CD14-positive monocyte (primary cell): Measurements from ENCODE around the gene CSPG4. TPM values are rescaled to one million over a fixed set of nuclear protein-coding genes. Genes with fewer than 3 reads are reported as not detected.
A peak's percentile ranks its signal among the peaks of the same experiment; 100 is the strongest.
"Not testable (repeated sequence)": the region's sequence is repeated elsewhere in the genome, so short reads cannot be mapped to it uniquely, and the experiment has no call there.

Experiments
- DNase-seq, 3 donors: peaks; one replicate each; pipeline ENCODE4 v3.0.0-alpha.2; 2011 to 2022
- H2AFZ ChIP-seq: 2 replicates; pipeline ENCODE4 v1.6.0; 2012; ENCODE audit warnings: mild to moderate bottlenecking, low read depth, low read length, inconsistent platforms; ENCODE audit not compliant: insufficient read depth, poor library complexity, severe bottlenecking
- H3K27ac ChIP-seq, 2 donors: 1 replicate in 1 of 2; 2 replicates in 1 of 2; pipeline ENCODE4 v1.5.1; 2012 to 2013; ENCODE audit warnings: low read length in 2 of 2, control low read depth in 1 of 2, inconsistent platforms in 1 of 2, low read depth in 1 of 2, mild to moderate bottlenecking in 1 of 2
- H3K27me3 ChIP-seq, 2 donors: one replicate each; pipeline versions ENCODE4 v1.6.0 to v1.6.1; 2011 to 2013; ENCODE audit warnings: low read length in 2 of 2; ENCODE audit not compliant: control insufficient read depth in 2 of 2, insufficient read depth in 2 of 2
- H3K36me3 ChIP-seq, 2 donors: replicated peaks in 1 of 2; 1 replicate in 1 of 2; 2 replicates in 1 of 2; pipeline versions ENCODE4 v1.5.1 to v1.6.1; 2012 to 2013; ENCODE audit warnings: low read length in 2 of 2, control low read depth in 1 of 2, inconsistent platforms in 1 of 2, mild to moderate bottlenecking in 1 of 2; ENCODE audit not compliant: insufficient read depth in 2 of 2, control insufficient read depth in 1 of 2
- H3K4me1 ChIP-seq, 2 donors: 1 replicate in 1 of 2; 2 replicates in 1 of 2; pipeline versions ENCODE4 v1.5.1 to v1.6.1; 2012 to 2013; ENCODE audit warnings: low read length in 2 of 2, control low read depth in 1 of 2, inconsistent platforms in 1 of 2, mild to moderate bottlenecking in 1 of 2, moderate library complexity in 1 of 2; ENCODE audit not compliant: insufficient read depth in 2 of 2, control insufficient read depth in 1 of 2
- H3K4me2 ChIP-seq: replicated peaks from 2 replicates; pipeline ENCODE3; 2012; ENCODE audit warnings: low read length, moderate library complexity, mild to moderate bottlenecking; ENCODE audit not compliant: poor library complexity, severe bottlenecking; ENCODE audit errors: extremely low read depth
- H3K4me3 ChIP-seq, 3 experiments: fragments of 200-600 bp in 1 of 3; sonication (generic) in 1 of 3; replicated peaks in 1 of 3; 1 replicate in 2 of 3; 2 replicates in 1 of 3; pipeline ENCODE4 v1.5.1; 2011 to 2013; ENCODE audit warnings: low read length in 3 of 3, mild to moderate bottlenecking in 3 of 3, control low read depth in 2 of 3, low read depth in 2 of 3, inconsistent platforms in 1 of 3, moderate library complexity in 1 of 3
- H3K79me2 ChIP-seq: 2 replicates; pipeline ENCODE4 v1.6.0; 2012; ENCODE audit warnings: mild to moderate bottlenecking, control low read depth, inconsistent platforms, low read length, moderate library complexity; ENCODE audit not compliant: insufficient read depth
- H3K9ac ChIP-seq: 2 replicates; pipeline ENCODE4 v1.6.0; 2017; ENCODE audit warnings: low read length, mild to moderate bottlenecking; ENCODE audit not compliant: insufficient read depth, poor library complexity, severe bottlenecking
- H3K9me3 ChIP-seq, 2 donors: replicated peaks in 1 of 2; 1 replicate in 1 of 2; 2 replicates in 1 of 2; pipeline versions ENCODE4 v1.5.1 to v1.6.1; 2012 to 2013; ENCODE audit warnings: low read length in 2 of 2, control low read depth in 1 of 2; ENCODE audit not compliant: control insufficient read depth in 1 of 2, insufficient read depth in 1 of 2
- H4K20me1 ChIP-seq: 2 replicates; pipeline ENCODE4 v1.6.0; 2012; ENCODE audit warnings: mild to moderate bottlenecking, low read length, control low read depth, moderate library complexity; ENCODE audit not compliant: insufficient read depth
- H3K27ac Mint-ChIP-seq, 7 donors: one replicate each; pipeline ENCODE4 v1.8.0; 2020; ENCODE audit warnings: mild to moderate bottlenecking in 7 of 7, mixed read lengths in 7 of 7, moderate library complexity in 6 of 7, inconsistent platforms in 2 of 7
- H3K27me3 Mint-ChIP-seq, 3 donors: one replicate each; pipeline ENCODE4 v1.8.0; 2021 to 2022; ENCODE audit warnings: low read depth in 3 of 3, mild to moderate bottlenecking in 3 of 3, mixed read lengths in 3 of 3, moderate library complexity in 3 of 3, inconsistent platforms in 1 of 3
- H3K36me3 Mint-ChIP-seq, 2 donors: one replicate each; pipeline ENCODE4 v1.8.0; 2020; ENCODE audit warnings: mixed read lengths in 2 of 2, inconsistent platforms in 1 of 2, mild to moderate bottlenecking in 1 of 2
- H3K4me1 Mint-ChIP-seq: one replicate; pipeline ENCODE4 v1.8.0; 2020; ENCODE audit warnings: mild to moderate bottlenecking, mixed read lengths
- H3K4me3 Mint-ChIP-seq, 2 donors: one replicate each; pipeline ENCODE4 v1.8.0; 2020; ENCODE audit warnings: mild to moderate bottlenecking in 2 of 2, mixed read lengths in 2 of 2, moderate library complexity in 1 of 2
- H3K9me3 Mint-ChIP-seq, 7 donors: one replicate each; pipeline ENCODE4 v1.8.0; 2020 to 2022; ENCODE audit warnings: mixed read lengths in 7 of 7, mild to moderate bottlenecking in 6 of 7, moderate library complexity in 6 of 7, inconsistent platforms in 2 of 7
- WGBS: methylation state at CpG from one replicate; pipeline ENCODE4 v1.1.5; 2013; ENCODE audit warnings: missing lambda C conversion rate; ENCODE audit not compliant: insufficient coverage; 5-methylcytosine and 5-hydroxymethylcytosine counted together
- intact Hi-C, 2 donors: fragments of 100-400 bp; cut with micrococcal nuclease; formaldehyde crosslinking; loops; one replicate each; pipeline versions ENCODE4 v1.15.0 to v1.15.1; 2023
- polyA minus RNA-seq: library from RNA; depleted of rRNA, polyadenylated mRNA; stranded (reverse); fragments of >200 nt; gene quantifications from 2 replicates; pipeline ENCODE4 v1.2.3, GENCODE V29; 2012
- polyA plus RNA-seq, 3 donors: library from polyadenylated mRNA; depleted of rRNA in 1 of 3; unstranded in 2 of 3; stranded (reverse) in 1 of 3; fragments of 300-500 nt in 2 of 3; fragments of >200 nt in 1 of 3; fragmentation: Illumina TruSeq in 2 of 3; gene quantifications; 1 replicate in 2 of 3; 2 replicates in 1 of 3; pipeline ENCODE4 v1.2.3, GENCODE V29; 2012 to 2021
- total RNA-seq, 12 experiments: library from RNA in 1 of 12; stranded (reverse) in 1 of 12; fragments of 120-200 nt in 1 of 12; gene quantifications; one replicate each; pipeline ENCODE4 v1.2.4 and lab custom pipeline; 2013 to 2026; ENCODE audit warnings: mixed read lengths in 6 of 12, inconsistent platforms in 1 of 12
- TF ChIP-seq, protein P1 (sequence below): fragments of 200-600 bp; IDR thresholded peaks from one replicate; pipeline ENCODE4 v1.8.0; 2022; ENCODE audit warnings: antibody characterized with exemption, mild to moderate bottlenecking

Gene CSPG4
- 0.06 TPM for total RNA-seq (2013)
- polyA plus RNA-seq (not detected), polyA minus RNA-seq (under 0.01 and 0.08 TPM in 2 replicates), total RNA-seq (lab: John Stamatoyannopoulos, UW) (0.37 to 4.2 (median 0.58) reads per million in 11 experiments)

- Histone ChIP-seq H3K4me1 (peaks cover 0 to 6% of the 10 kb centered on the region in 2 donors), H3K36me3 (no peaks in the 10 kb centered on the region), H3K4me2 (peak within 1 kb of the TSS; percentile 19), H4K20me1 (no peaks in the 10 kb centered on the region), H3K9ac (no peak within 1 kb of the TSS), H3K27ac (no peak within 1 kb of the TSS), H2AFZ (no peak within 1 kb of the TSS), H3K27me3 (peaks cover 9 to 22% of the 10 kb centered on the region in 2 donors), H3K79me2 (no peaks in the 10 kb centered on the region), H3K9me3 (peaks cover 0 to 8% of the 10 kb centered on the region in 2 donors), H3K4me3 (no peak within 1 kb of the TSS)
- Mint-ChIP-seq H3K36me3 (no peaks in the 10 kb centered on the region), H3K27ac (no peak within 1 kb of the TSS), H3K9me3 (peaks cover 0 to 3% (median 0%) of the 10 kb centered on the region in 7 donors), H3K4me1 (peaks cover 2% of the 10 kb centered on the region), H3K4me3 (peak within 1 kb of the TSS in 1 of 2 donors; percentile 58), H3K27me3 (peaks cover 12 to 37% (median 33%) of the 10 kb centered on the region in 3 donors)
- TF ChIP-seq, protein P1, sequence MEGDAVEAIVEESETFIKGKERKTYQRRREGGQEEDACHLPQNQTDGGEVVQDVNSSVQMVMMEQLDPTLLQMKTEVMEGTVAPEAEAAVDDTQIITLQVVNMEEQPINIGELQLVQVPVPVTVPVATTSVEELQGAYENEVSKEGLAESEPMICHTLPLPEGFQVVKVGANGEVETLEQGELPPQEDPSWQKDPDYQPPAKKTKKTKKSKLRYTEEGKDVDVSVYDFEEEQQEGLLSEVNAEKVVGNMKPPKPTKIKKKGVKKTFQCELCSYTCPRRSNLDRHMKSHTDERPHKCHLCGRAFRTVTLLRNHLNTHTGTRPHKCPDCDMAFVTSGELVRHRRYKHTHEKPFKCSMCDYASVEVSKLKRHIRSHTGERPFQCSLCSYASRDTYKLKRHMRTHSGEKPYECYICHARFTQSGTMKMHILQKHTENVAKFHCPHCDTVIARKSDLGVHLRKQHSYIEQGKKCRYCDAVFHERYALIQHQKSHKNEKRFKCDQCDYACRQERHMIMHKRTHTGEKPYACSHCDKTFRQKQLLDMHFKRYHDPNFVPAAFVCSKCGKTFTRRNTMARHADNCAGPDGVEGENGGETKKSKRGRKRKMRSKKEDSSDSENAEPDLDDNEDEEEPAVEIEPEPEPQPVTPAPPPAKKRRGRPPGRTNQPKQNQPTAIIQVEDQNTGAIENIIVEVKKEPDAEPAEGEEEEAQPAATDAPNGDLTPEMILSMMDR = no peak
- 8% methylated on average over 28 of the region's 36 CpGs for WGBS
- intact Hi-C loops = no loop called here
- DNase-seq = no peak
Observed at GRCh38 chr15:75712668-75713337, at the start of gene CSPG4. CSPG4 (minus strand) TSS chr15:75712848; CDS start chr15:75712755, 93 bp downstream.

DNA sequence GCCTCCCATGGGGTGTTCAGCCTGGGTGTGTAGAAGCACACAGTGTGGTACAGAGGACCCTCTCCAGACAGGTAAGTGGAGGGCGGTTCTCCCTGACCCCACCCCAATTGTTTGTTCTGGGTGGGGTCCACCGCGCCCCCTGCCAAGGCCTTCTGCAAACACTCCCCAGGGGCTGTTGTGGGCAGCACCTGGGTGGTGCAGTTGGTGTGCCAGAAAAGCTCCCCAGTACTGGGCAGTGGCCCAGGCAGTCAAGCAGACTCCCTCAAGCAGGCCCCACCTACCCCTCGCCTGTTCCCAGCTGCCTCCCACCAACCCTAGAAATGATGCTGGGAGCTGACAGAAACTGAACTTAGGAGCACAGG lies 49.7 kb upstream of the CSPG4 start:
- H3K27me3 ChIP-seq, H3K9me3 Mint-ChIP-seq, H3K9me3 ChIP-seq, H3K9ac ChIP-seq, H3K27ac ChIP-seq, H3K36me3 ChIP-seq, H3K4me3 ChIP-seq, H3K27ac Mint-ChIP-seq, H3K36me3 Mint-ChIP-seq, intact Hi-C loops, H3K4me2 ChIP-seq, H3K4me3 Mint-ChIP-seq, H2AFZ ChIP-seq, H4K20me1 ChIP-seq, H3K27me3 Mint-ChIP-seq, H3K79me2 ChIP-seq, DNase-seq: not testable (repeated sequence)
- peaks cover 15 to 19% of the 10 kb centered on the region in 2 donors for H3K4me1 ChIP-seq
- WGBS = no CpG with 5 or more reads among the region's 4 CpGs
- H3K4me1 Mint-ChIP-seq = peaks cover 20% of the 10 kb centered on the region
